T1000 (cell line): Measurements from ENCODE around the gene DNAJA4.
A peak's percentile ranks its signal among the peaks of the same experiment; 100 is the strongest.

Source experiments
- DNase-seq: peaks from one replicate; lab custom pipeline; 2025; ENCODE audit warnings: mixed read lengths; lab: John Stamatoyannopoulos, UW

Gene DNAJA4

GRCh38 chr15:78315686-78316282, 51.4 kb downstream of the DNAJA4 start:
- no peak for DNase-seq

- DNase-seq: no peak
Observed at GRCh38 chr15:78316283-78317083, 52.1 kb downstream of the DNAJA4 start.

GRCh38 chr15:78317145-78317836, 52.9 kb downstream of the DNAJA4 start:
- no peak for DNase-seq

GRCh38 chr15:78319588-78319987, 55.2 kb downstream of the DNAJA4 start:
- no peak for DNase-seq

- no peak for DNase-seq
Observed at GRCh38 chr15:78320183-78320582, 55.8 kb downstream of the DNAJA4 start.

GRCh38 chr15:78321041-78321570, 56.7 kb downstream of the DNAJA4 start:
- DNase-seq: no peak

GRCh38 chr15:78321786-78322185, 57.4 kb downstream of the DNAJA4 start:
- DNase-seq: no peak

- DNase-seq: peak; percentile 62
Observed at GRCh38 chr15:78322243-78322642, 57.9 kb downstream of the DNAJA4 start.

GRCh38 chr15:78322724-78323521, 58.6 kb downstream of the DNAJA4 start:
- no peak for DNase-seq

- DNase-seq: no peak
Observed at GRCh38 chr15:78323693-78324092, 59.3 kb downstream of the DNAJA4 start.

- DNase-seq: no peak
Observed at GRCh38 chr15:78324144-78324543, 59.8 kb downstream of the DNAJA4 start.

- no peak for DNase-seq
Observed at GRCh38 chr15:78325092-78325843, 60.9 kb downstream of the DNAJA4 start.

- no peak for DNase-seq
Observed at GRCh38 chr15:78327466-78327865, 63.1 kb downstream of the DNAJA4 start.

- no peak for DNase-seq
Observed at GRCh38 chr15:78329625-78330024, 65.3 kb downstream of the DNAJA4 start.
